ENCODE measurements around the gene NPR1. TPM values are rescaled to one million over a fixed set of nuclear protein-coding genes. Genes with fewer than 3 reads are reported as not detected.
A peak's percentile ranks its signal among the peaks of the same experiment; 100 is the strongest.

NPR1 gene
- total RNA-seq, 3 donors from 2014 or later (not counting 1 experiment from before 2014, with no cell fraction given) = not detected

- Mint-ChIP-seq H3K36me3 (peaks cover 23% of the 10 kb centered on the region), H3K4me1 (peaks cover 0 to 4% of the 10 kb centered on the region in 2 donors), H3K27me3 (ENCODE audit: low read depth in 2 of 2) (no peaks in the 10 kb centered on the region), H3K9me3 (no peaks in the 10 kb centered on the region), H3K27ac (peak overlapping the region in 1 of 2 donors; percentile 1), H3K4me3 (no peak overlapping the region)
- no peaks in the 10 kb centered on the region for H3K27me3 ChIP-seq (ENCODE audit: control insufficient read depth, insufficient read depth, low read length)
- no peak for TF ChIP-seq CTCF (IDR thresholded peaks at IDR 0.05)
- H3K4me3 ChIP-seq (ENCODE audit: low read length) = no peak overlapping the region
- H3K27ac ChIP-seq (ENCODE audit: low read length) = no peak overlapping the region
- H3K9me3 ChIP-seq (ENCODE audit: control insufficient read depth, insufficient read depth, low read length) = no peaks in the 10 kb centered on the region
- intact Hi-C loops (cut with micrococcal nuclease) = no loop called here
- H3K36me3 ChIP-seq (ENCODE audit: control insufficient read depth, insufficient read depth, low read length) = peaks cover 52% of the 10 kb centered on the region
- DNase-seq = no peak
- WGBS (ENCODE audit: insufficient coverage) = 83% methylated on average over 3 of the region's 5 CpGs
- no peak for ATAC-seq
- H3K4me1 ChIP-seq (ENCODE audit: control insufficient read depth, insufficient read depth, low read length) = peaks cover 3% of the 10 kb centered on the region
These were observed 64.1 kb downstream of the NPR1 start for GRCh38 chr1:153742411-153743142.

Other genes with a start within 250 kb of the NPR1 start
- not detected for gene S100A7, start 218.0 kb upstream of the NPR1 start, total RNA-seq
- gene S100A6, start 142.7 kb upstream of the NPR1 start, total RNA-seq = 100 to 1,000 TPM; 174 to 261 (median 245) TPM
- not detected for gene S100A5, start 137.8 kb upstream of the NPR1 start, total RNA-seq
- 100 to 1,000 TPM; 509 to 689 (median 597) TPM for gene S100A4, start 132.9 kb upstream of the NPR1 start, total RNA-seq
- gene S100A3, start 129.4 kb upstream of the NPR1 start, total RNA-seq = not detected
- not detected for gene S100A2, start 112.8 kb upstream of the NPR1 start, total RNA-seq
- gene S100A16, start 65.6 kb upstream of the NPR1 start, total RNA-seq = not detected
- gene S100A14, start 62.4 kb upstream of the NPR1 start, total RNA-seq = not detected
- gene S100A13, start 51.2 kb upstream of the NPR1 start, total RNA-seq = 1 to 10 TPM; 4.0 to 5.8 (median 4.1) TPM
- gene S100A1, start 50.3 kb upstream of the NPR1 start, total RNA-seq = not detected
- gene CHTOP, start 44.6 kb upstream of the NPR1 start, total RNA-seq = 100 to 1,000 TPM in 2 of 3 donors, 10 to 100 TPM in 1; 94.7 to 110 (median 106) TPM
- gene SNAPIN, start 20.0 kb upstream of the NPR1 start, total RNA-seq = 10 to 100 TPM; 21.0 to 25.5 (median 23.5) TPM
- 100 to 1,000 TPM in 2 of 3 donors, 10 to 100 TPM in 1; 97.6 to 134 (median 110) TPM for gene ILF2, start 7.7 kb upstream of the NPR1 start, total RNA-seq
- 10 to 100 TPM; 44.3 to 55.3 (median 44.5) TPM for gene INTS3, start 49.4 kb downstream of the NPR1 start, total RNA-seq
- gene SLC27A3, start 96.7 kb downstream of the NPR1 start, total RNA-seq = 100 to 1,000 TPM in 1 of 3 donors, 10 to 100 TPM in 2; 65.3 to 107 (median 89.8) TPM
- 10 to 100 TPM; 68.1 to 91.3 (median 75.5) TPM for gene GATAD2B, start 244.3 kb downstream of the NPR1 start, total RNA-seq

Measured in natural killer cell (primary cell).